LoVo (cell line): Measurements from ENCODE around the gene SKIL.

ENCODE experiments used
- DNase-seq: peaks from one replicate; pipeline ENCODE4 v3.0.0-alpha.2; 2016; ENCODE audit warnings: low spot score

The SKIL gene

DNA sequence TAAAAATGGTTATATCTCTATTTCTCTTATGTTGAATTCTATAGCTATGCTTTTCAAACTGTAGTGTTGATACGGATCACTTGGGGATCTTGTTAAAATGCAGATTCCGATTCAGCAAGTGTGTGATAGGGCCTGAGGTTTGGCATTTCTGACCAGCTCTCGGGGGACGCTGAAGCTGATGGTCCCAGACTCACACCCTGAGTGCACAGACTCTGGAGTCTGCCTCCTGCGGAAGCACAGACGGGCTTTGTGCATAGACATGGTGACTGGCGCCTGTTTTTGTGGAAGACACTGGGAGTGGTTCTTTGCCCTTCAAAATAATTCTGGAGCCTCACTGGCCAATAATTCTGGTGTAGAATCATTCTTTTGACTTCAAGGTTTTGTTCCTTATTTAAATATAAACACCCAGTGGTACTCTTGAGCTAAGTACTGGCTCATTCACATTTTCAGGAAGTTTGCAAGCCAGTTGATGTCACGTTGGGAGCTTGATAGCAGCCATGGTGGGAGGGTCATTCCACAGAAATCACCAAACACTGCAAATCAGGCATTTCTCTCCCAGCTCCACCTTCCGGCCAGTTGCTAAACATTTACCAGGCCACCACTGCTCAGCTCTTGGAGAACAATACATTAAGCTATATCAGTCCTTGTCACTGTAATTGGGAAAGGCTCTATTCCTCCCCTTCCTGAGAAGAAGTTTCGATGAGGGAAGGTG, 80.3 kb downstream of the SKIL start:
- no peak for DNase-seq

GRCh38 chr3:170438836-170439235, 81.3 kb downstream of the SKIL start:
- no peak for DNase-seq

- DNase-seq, result no peak
These were observed 82.8 kb downstream of the SKIL start for GRCh38 chr3:170440344-170440743.

DNA sequence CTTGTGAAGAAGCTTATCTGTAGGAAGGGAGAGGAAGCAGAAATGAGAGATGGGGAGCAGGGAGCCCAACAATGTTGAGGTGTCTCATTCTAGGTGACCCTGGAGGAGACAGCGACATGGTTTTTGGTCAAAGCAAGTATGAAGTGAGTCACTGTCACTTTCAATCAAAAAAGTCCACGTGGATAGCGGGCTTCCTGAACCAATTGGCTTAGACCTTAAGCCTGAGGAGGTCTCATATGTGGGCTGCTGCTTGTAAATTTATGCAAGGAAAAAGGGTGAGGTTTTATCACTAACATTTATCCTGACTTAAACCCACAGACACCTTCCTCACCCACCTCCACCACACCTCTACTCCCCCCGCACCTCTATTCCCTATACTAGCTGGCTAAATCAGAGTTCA, 83.9 kb downstream of the SKIL start:
- DNase-seq, result no peak

DNA sequence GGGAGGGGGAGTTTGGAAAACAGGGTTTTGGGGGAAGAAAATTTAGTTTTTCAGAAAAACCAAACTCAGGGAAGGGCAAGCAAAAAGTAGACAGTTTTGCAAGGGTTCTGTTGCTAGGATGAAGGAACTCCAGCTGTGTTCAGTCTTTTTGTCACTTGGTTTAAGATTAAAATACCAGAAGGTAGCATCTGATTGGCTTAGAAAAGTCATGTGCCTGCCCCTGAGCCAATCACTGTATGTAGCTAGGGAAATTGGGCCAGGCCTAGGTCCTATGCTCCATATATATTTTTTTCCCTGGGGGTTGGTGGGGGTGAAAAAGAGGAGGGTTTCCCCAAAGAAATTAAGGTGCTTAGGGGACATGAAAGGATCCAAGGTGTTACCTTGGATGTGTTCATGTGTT, 85.4 kb downstream of the SKIL start:
- no peak for DNase-seq

GRCh38 chr3:170443457-170443856, 85.9 kb downstream of the SKIL start:
- no peak for DNase-seq
